ENCODE data around the gene PGBD5.
A peak's percentile ranks its signal among the peaks of the same experiment; 100 is the strongest.

Gene PGBD5

DNA sequence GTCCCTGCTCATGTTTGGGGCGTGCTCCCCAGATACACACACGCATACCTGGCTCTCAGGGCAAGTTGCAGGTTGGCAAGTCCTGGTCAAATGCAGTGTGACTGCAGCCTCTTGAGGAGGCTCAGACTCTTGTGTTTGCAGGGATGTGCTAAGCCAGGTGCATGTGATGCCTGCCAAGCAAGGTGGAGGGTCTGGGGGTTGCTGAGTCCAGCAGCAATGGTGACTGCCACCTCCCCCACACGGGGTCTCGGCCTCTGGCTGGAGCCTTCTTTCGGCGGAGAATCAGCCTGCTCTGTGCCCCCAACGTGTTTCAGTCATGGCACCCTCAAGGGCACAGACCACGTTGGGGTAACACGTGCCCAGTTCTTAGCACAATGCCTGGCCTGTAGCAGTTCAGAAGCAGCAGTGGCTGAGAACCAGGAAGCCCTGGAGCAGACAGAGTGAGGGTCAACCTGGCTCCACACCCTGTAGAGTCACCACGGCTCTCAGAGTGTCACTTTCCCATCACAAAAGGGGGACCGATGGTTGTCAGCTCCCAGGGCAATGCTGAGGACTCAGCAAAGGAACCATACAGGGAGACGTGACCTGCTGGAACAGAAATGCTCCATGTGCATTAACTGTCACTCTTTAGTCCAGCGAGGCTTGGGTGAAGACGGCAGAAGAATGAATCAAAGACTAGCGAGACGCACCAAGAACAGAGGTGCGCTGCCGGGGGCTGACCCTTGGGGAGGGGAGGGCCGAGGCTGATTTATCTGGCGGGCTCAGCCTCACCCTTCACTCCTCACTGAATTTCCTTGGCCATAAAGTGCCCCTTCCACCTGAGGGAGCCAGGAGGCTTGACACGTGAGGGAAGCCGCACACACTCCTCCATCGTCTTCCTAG is 109.0 kb downstream of the PGBD5 start:
- Histone ChIP-seq H3K27me3 (ENCODE audit: low read depth, low read length) (peaks cover 5% of the 10 kb centered on the region; the same call in 1 of the 2 replicates), H4K20me1 (ENCODE audit: insufficient read depth, low read length) (no peaks in the 10 kb centered on the region), H3K79me2 (ENCODE audit: low read length) (no peaks in the 10 kb centered on the region), H3K4me2 (ENCODE audit: low read length) (no peak overlapping the region), H2AFZ (ENCODE audit: low read depth, low read length) (no peak overlapping the region), H3K4me1 (ENCODE audit: low read length) (no peaks in the 10 kb centered on the region), H3K27ac (ENCODE audit: low read length) (no peak overlapping the region), H3K9me3 (ENCODE audit: insufficient read depth, low read length) (no peaks in the 10 kb centered on the region), H3K9ac (ENCODE audit: low read length) (no peak overlapping the region), H3K36me3 (replicated peaks; ENCODE audit: low read depth, low read length) (no peaks in the 10 kb centered on the region), H3K4me3 (ENCODE audit: low read length) (no peak overlapping the region)
- TF ChIP-seq, protein P1, sequence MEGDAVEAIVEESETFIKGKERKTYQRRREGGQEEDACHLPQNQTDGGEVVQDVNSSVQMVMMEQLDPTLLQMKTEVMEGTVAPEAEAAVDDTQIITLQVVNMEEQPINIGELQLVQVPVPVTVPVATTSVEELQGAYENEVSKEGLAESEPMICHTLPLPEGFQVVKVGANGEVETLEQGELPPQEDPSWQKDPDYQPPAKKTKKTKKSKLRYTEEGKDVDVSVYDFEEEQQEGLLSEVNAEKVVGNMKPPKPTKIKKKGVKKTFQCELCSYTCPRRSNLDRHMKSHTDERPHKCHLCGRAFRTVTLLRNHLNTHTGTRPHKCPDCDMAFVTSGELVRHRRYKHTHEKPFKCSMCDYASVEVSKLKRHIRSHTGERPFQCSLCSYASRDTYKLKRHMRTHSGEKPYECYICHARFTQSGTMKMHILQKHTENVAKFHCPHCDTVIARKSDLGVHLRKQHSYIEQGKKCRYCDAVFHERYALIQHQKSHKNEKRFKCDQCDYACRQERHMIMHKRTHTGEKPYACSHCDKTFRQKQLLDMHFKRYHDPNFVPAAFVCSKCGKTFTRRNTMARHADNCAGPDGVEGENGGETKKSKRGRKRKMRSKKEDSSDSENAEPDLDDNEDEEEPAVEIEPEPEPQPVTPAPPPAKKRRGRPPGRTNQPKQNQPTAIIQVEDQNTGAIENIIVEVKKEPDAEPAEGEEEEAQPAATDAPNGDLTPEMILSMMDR (IDR thresholded peaks at IDR 0.05; ENCODE audit: low read depth, low read length), result no peak
- TF ChIP-seq EZH2phosphoT487 (IDR thresholded peaks at IDR 0.05; ENCODE audit: low read depth), result no peak

DNA sequence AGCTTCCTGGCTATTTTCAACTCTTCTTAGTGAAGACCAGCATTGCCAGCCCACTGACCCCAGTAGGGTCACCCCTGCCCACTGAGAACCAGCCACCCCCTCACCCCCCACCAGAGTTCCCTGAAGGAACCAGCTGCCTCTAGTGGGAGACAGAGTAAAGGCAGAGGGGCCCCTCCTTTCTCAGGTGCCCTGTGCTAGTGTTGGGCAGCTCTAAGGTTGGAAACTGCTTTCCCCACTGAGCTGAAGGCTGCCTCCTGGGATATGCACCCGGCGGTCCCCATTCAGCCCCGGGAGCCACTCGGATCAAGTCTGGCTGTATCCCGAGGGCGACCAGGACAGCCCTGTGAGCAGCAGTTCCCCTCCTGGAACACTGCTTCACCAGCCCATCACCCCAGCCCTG is 111.0 kb downstream of the PGBD5 start:
- Histone ChIP-seq H3K27ac (ENCODE audit: low read length) (no peak overlapping the region), H3K4me1 (ENCODE audit: low read length) (0 out of 2 replicates have a peak, but pooled peaks cover 4% of the 10 kb centered on the region), H3K36me3 (replicated peaks; ENCODE audit: low read depth, low read length) (no peaks in the 10 kb centered on the region), H4K20me1 (ENCODE audit: insufficient read depth, low read length) (no peaks in the 10 kb centered on the region), H3K79me2 (ENCODE audit: low read length) (no peaks in the 10 kb centered on the region), H3K9ac (ENCODE audit: low read length) (no peak overlapping the region), H3K9me3 (ENCODE audit: insufficient read depth, low read length) (no peaks in the 10 kb centered on the region), H3K4me3 (ENCODE audit: low read length) (no peak overlapping the region), H3K4me2 (ENCODE audit: low read length) (no peak overlapping the region), H3K27me3 (ENCODE audit: low read depth, low read length) (peaks cover 16% of the 10 kb centered on the region; the same call in 1 of the 2 replicates), H2AFZ (ENCODE audit: low read depth, low read length) (no peak overlapping the region)
- TF ChIP-seq, protein P1 (IDR thresholded peaks at IDR 0.05; ENCODE audit: low read depth, low read length), result peak; percentile 32; the same call in 1 of the 2 replicates
- TF ChIP-seq EZH2phosphoT487 (IDR thresholded peaks at IDR 0.05; ENCODE audit: low read depth), result no peak

DNA sequence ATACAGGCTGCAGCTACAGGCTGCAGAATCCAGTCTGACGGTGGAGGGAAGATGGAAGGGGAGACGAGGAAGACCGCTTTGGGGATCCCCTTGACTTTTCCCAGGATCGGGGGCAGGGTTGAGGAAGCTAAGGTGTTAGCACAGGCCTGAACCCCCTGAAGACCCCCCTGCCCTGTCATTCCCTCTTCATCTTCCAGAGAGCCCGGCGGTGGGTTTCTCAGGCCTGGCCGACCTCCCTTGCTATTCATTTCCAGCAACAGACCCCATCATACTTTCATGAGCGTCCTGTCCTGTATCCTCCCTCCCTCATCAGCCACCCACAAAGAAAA is 112.0 kb downstream of the PGBD5 start:
- no peaks in the 10 kb centered on the region for H3K36me3 ChIP-seq (replicated peaks; ENCODE audit: low read depth, low read length)

More for the DNA sequence above, 112.0 kb downstream of the PGBD5 start:
- H4K20me1 ChIP-seq (ENCODE audit: insufficient read depth, low read length), result no peaks in the 10 kb centered on the region
- H3K27ac ChIP-seq (ENCODE audit: low read length), result no peak overlapping the region
- H3K9me3 ChIP-seq (ENCODE audit: insufficient read depth, low read length), result no peaks in the 10 kb centered on the region
- no peaks in the 10 kb centered on the region for H3K79me2 ChIP-seq (ENCODE audit: low read length)
- no peak overlapping the region for H3K4me2 ChIP-seq (ENCODE audit: low read length)
- peaks cover 16% of the 10 kb centered on the region; the same call in 1 of the 2 replicates for H3K27me3 ChIP-seq (ENCODE audit: low read depth, low read length)
- no peak overlapping the region for H2AFZ ChIP-seq (ENCODE audit: low read depth, low read length)
- no peak for TF ChIP-seq EZH2phosphoT487 (IDR thresholded peaks at IDR 0.05; ENCODE audit: low read depth)
- TF ChIP-seq, protein P1 (IDR thresholded peaks at IDR 0.05; ENCODE audit: low read depth, low read length), result no peak
- H3K4me3 ChIP-seq (ENCODE audit: low read length), result no peak overlapping the region
- H3K9ac ChIP-seq (ENCODE audit: low read length), result no peak overlapping the region
- H3K4me1 ChIP-seq (ENCODE audit: low read length), result 0 out of 2 replicates have a peak, but pooled peaks cover 4% of the 10 kb centered on the region
